GM12801 (cell line): Measurements from ENCODE around the gene FOCAD.

ENCODE experiments used
- CTCF ChIP-seq: IDR thresholded peaks from one replicate; pipeline ENCODE4 v1.5.1; 2011; ENCODE audit warnings: control low read depth; ENCODE audit not compliant: insufficient read length; ENCODE audit errors: extremely low read depth

FOCAD gene

GRCh38 chr9:20832775-20833174, 148.7 kb downstream of the FOCAD start:
- no peak for TF ChIP-seq CTCF

- TF ChIP-seq CTCF = no peak
Measured at GRCh38 chr9:20835377-20836286, 151.6 kb downstream of the FOCAD start.

- TF ChIP-seq CTCF = no peak
Measured at GRCh38 chr9:20837166-20837565, 153.1 kb downstream of the FOCAD start.

- no peak for TF ChIP-seq CTCF
Measured at GRCh38 chr9:20838218-20838617, 154.2 kb downstream of the FOCAD start.

- TF ChIP-seq CTCF = no peak
Measured at GRCh38 chr9:20844916-20845315, 160.9 kb downstream of the FOCAD start.

- TF ChIP-seq CTCF = no peak
Measured at GRCh38 chr9:20848490-20848889, 164.4 kb downstream of the FOCAD start.

- no peak for TF ChIP-seq CTCF
Measured at GRCh38 chr9:20853866-20854265, 169.8 kb downstream of the FOCAD start.
